ENCODE results near the gene GNMT.
"Not testable (repeated sequence)": the region's sequence is repeated elsewhere in the genome, so short reads cannot be mapped to it uniquely, and the experiment has no call there.

Gene GNMT

GRCh38 chr6:42942444-42942843 is 18.1 kb upstream of the GNMT start:
- DNase-seq = no peak

- no peak for DNase-seq
These were observed 12.6 kb upstream of the GNMT start for GRCh38 chr6:42947950-42948349.

GRCh38 chr6:42952389-42952788 is 8.2 kb upstream of the GNMT start:
- no peak for DNase-seq

GRCh38 chr6:42954405-42954804 is 6.1 kb upstream of the GNMT start:
- not testable (repeated sequence) for DNase-seq

GRCh38 chr6:42958125-42958524 is 2.4 kb upstream of the GNMT start:
- no peak for DNase-seq

- no peak for DNase-seq
These were observed 674 bp upstream of the GNMT start for GRCh38 chr6:42959917-42960242.

GRCh38 chr6:42961020-42961470 is 491 bp downstream of the GNMT start:
- no peak for DNase-seq

GRCh38 chr6:42962096-42962495 is 1.5 kb downstream of the GNMT start:
- DNase-seq = no peak

- no peak for DNase-seq
These were observed 2.1 kb downstream of the GNMT start for GRCh38 chr6:42962502-42963178.

- DNase-seq = no peak
These were observed 2.8 kb downstream of the GNMT start for GRCh38 chr6:42963179-42963854.

- DNase-seq = peak; percentile 20
These were observed 3.5 kb downstream of the GNMT start for GRCh38 chr6:42963855-42964605.

- DNase-seq = no peak
These were observed 6.0 kb downstream of the GNMT start for GRCh38 chr6:42966571-42966970.

GRCh38 chr6:42967228-42967627 is 6.7 kb downstream of the GNMT start:
- DNase-seq = no peak

GRCh38 chr6:42968126-42968701 is 7.7 kb downstream of the GNMT start:
- DNase-seq = no peak

- no peak for DNase-seq
These were observed 8.2 kb downstream of the GNMT start for GRCh38 chr6:42968783-42969182.

GRCh38 chr6:42969431-42969830 is 8.9 kb downstream of the GNMT start:
- no peak for DNase-seq

- no peak for DNase-seq
These were observed 9.4 kb downstream of the GNMT start for GRCh38 chr6:42969934-42970333.

GRCh38 chr6:42970871-42971612 is 10.5 kb downstream of the GNMT start:
- DNase-seq = no peak

- no peak for DNase-seq
These were observed 11.3 kb downstream of the GNMT start for GRCh38 chr6:42971746-42972327.

GRCh38 chr6:42973926-42974325 is 13.4 kb downstream of the GNMT start:
- DNase-seq = no peak

GRCh38 chr6:42974919-42975505 is 14.5 kb downstream of the GNMT start:
- DNase-seq = no peak

- DNase-seq = no peak
These were observed 17.9 kb downstream of the GNMT start for GRCh38 chr6:42978487-42978838.

All from central memory CD4-positive, alpha-beta T cell (primary cell).